IMR-90 (cell line): ENCODE data around the gene GRIK1.

Source experiments
- BHLHE40 ChIP-seq: fragments of 150-350 bp; IDR thresholded peaks from 2 replicates; pipeline ENCODE4 v1.6.1; 2016; ENCODE audit warnings: mild to moderate bottlenecking, low read depth, low read length
- CEBPB ChIP-seq: IDR thresholded peaks from 2 replicates; pipeline ENCODE4 v1.6.1; 2012; ENCODE audit warnings: low read depth, low read length, improper control_type of control experiment
- CHD1 ChIP-seq: IDR thresholded peaks from 2 replicates; pipeline ENCODE4 v1.6.1; 2012; ENCODE audit warnings: low read depth, low read length, improper control_type of control experiment
- CTCF ChIP-seq: conservative IDR thresholded peaks from 2 replicates; pipeline ENCODE4 v1.5.1; 2012; ENCODE audit warnings: mild to moderate bottlenecking, low read depth, low read length, improper control_type of control experiment
- ELK1 ChIP-seq: fragments of 150-350 bp; IDR thresholded peaks from 2 replicates; pipeline ENCODE4 v1.6.1; 2016; ENCODE audit warnings: low read depth, mild to moderate bottlenecking, low read length, moderate library complexity, borderline replicate concordance
- FOS ChIP-seq: fragments of 150-350 bp; IDR thresholded peaks from 2 replicates; pipeline ENCODE4 v1.6.1; 2016; ENCODE audit warnings: low read depth, low read length
- MAFK ChIP-seq: IDR thresholded peaks from 2 replicates; pipeline ENCODE4 v1.6.1; 2012; ENCODE audit warnings: low read depth, low read length, improper control_type of control experiment
- MAZ ChIP-seq: IDR thresholded peaks from 2 replicates; pipeline ENCODE4 v1.6.1; 2012; ENCODE audit warnings: low read depth, mild to moderate bottlenecking, low read length, improper control_type of control experiment, moderate library complexity, borderline replicate concordance
- MXI1 ChIP-seq: IDR thresholded peaks from 2 replicates; pipeline ENCODE4 v1.6.1; 2012; ENCODE audit warnings: low read depth, mild to moderate bottlenecking, low read length, moderate library complexity, borderline replicate concordance
- POLR2A ChIP-seq: IDR thresholded peaks from 2 replicates; pipeline ENCODE4 v1.6.1; 2012; ENCODE audit warnings: mild to moderate bottlenecking, low read depth, low read length
- RAD21 ChIP-seq: IDR thresholded peaks from 2 replicates; pipeline ENCODE4 v1.6.1; 2012; ENCODE audit warnings: low read length, improper control_type of control experiment
- RCOR1 ChIP-seq: IDR thresholded peaks from 2 replicates; pipeline ENCODE4 v1.6.1; 2012; ENCODE audit warnings: mild to moderate bottlenecking, low read length, improper control_type of control experiment; ENCODE audit not compliant: insufficient replicate concordance
- RFX5 ChIP-seq: IDR thresholded peaks from 2 replicates; pipeline ENCODE4 v1.8.0; 2012; ENCODE audit warnings: low read depth, mild to moderate bottlenecking, low read length, moderate library complexity
- SMC3 ChIP-seq: fragments of 150-350 bp; IDR thresholded peaks from 2 replicates; pipeline ENCODE4 v1.6.1; 2016; ENCODE audit warnings: low read depth, mild to moderate bottlenecking, antibody characterized with exemption, low read length, moderate library complexity

GRCh38 chr21:29586696-29587095 is 353.1 kb downstream of the GRIK1 start:
- TF ChIP-seq CTCF, result no peak
- TF ChIP-seq RAD21, result no peak
- no peak for TF ChIP-seq ELK1
- no peak for TF ChIP-seq CHD1
- TF ChIP-seq POLR2A, result no peak
- no peak for TF ChIP-seq MAZ
- TF ChIP-seq SMC3, result no peak
- TF ChIP-seq MXI1, result no peak
- no peak for TF ChIP-seq BHLHE40
- TF ChIP-seq RFX5, result no peak
- no peak for TF ChIP-seq FOS
- no peak for TF ChIP-seq RCOR1
- TF ChIP-seq CEBPB, result no peak
- TF ChIP-seq MAFK, result no peak
